GM12801 (cell line): ENCODE results near the gene TH.

Source experiments
- CTCF ChIP-seq: IDR thresholded peaks from one replicate; pipeline ENCODE4 v1.5.1; 2011; ENCODE audit warnings: control low read depth; ENCODE audit not compliant: insufficient read length; ENCODE audit errors: extremely low read depth

TH gene

DNA sequence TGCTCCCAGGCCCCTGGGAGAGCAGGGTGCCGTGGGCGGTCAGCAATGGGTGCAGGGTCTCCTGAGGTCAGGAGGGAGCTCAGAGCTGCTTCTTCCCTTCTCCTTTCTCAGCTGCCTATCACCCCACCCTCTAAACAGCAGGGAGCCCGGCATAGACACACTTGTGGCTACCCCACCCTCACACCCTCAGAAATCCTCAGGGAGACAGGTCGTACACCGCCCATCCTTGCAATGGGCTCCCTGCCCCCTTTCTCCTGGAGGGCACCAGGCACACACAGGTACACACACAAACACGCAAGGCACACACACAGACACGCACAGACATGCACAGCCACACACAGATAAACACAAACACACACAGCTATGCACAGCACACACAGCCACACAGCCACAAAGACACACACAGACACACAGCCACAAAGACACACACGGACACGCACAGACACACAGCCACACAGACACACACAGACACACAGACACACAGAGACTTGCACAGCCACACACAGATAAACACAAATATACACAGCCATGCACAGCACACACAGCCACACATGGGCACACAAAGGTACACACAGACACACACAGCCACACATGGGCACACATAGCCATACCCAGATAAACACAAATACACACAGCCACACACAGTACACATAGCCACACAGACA, 44.9 kb upstream of the TH start:
- TF ChIP-seq CTCF: no peak

GRCh38 chr11:2215561-2216399, 44.2 kb upstream of the TH start:
- TF ChIP-seq CTCF: no peak

DNA sequence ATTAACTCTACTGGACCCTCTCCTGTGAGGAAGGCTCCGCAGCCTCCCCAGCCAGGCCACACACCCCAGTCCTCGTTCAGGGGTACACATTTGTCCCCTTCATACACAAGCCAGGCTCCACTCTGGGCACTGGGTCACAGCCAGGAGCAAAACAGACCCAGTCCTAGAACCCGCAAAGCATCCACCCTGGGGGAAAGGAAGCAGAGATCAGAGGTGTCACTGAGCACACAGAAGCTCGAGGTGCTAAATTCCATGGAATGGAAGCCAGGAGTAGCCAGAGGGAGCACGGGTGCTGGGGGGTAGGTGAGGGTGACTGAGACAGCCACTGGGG, 43.6 kb upstream of the TH start:
- no peak for TF ChIP-seq CTCF

DNA sequence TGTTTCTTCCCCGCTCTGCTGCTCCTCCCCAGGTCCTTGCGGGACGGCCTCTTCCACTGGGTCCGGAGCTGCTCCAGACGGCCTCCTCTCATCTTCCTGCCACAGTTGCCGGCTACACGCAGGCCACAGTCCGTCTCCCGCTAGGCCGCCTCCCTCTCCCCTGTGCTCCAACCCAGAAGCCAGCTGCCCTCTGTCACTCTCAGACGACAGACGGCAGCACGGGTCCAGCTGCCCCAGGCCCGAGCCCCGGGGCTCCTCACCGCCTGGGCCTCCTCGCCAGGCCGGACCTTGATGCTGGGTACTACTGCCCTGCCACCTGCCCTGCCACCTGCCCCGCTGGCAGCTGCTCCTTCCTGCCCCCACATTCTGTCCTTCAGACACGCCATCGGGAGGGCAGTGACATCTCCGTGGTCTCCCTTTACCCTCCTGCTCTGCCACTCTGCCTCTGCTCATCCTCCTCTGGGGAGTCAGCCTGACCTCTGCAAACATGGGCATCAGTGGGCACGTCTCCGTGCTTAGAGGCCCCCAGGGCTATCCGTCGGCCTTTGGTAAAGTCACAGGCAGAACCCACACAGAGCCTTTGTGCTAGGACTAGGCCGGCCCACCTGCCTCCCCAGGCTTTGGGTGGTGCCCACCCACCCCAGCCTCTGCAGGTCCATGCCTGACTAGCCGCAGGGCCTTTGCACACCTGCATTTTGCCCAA, 43.1 kb upstream of the TH start:
- no peak for TF ChIP-seq CTCF

DNA sequence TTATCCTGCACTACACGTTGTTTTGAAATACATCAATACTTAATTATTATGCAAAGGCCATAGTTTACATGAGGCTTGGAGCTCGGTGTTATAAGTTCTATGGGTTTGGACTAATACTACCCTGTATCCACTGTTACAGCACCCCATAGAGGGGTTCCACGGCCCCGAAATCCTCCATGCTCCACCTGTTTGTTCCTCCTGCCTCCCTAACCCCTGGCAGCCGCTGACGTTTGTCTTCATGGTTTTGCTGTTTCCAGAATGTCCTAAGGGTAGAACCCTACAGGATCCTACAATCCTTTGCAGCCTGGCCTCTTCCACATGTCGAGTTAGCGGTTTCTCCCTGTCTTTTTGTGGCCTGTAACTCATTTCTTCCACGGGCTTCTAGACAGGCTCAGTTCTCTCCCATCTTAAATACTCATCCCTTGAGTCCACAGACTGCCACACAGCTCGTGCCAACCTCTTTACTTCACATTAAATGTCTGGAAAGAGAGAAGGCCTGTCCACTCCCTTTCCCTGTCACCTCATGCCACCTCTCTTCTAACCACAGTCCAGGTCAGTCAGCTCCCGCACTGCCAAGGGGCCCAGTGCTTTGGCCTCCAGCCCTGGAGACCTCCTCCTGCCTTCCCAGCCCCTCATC, 42.4 kb upstream of the TH start:
- no peak for TF ChIP-seq CTCF

- no peak for TF ChIP-seq CTCF
These were observed 41.8 kb upstream of the TH start for GRCh38 chr11:2213384-2213842.
